ENCODE data around the gene CHMP6. TPM values are rescaled to one million over a fixed set of nuclear protein-coding genes. Genes with fewer than 3 reads are reported as not detected.

Gene CHMP6
- total RNA-seq, 1 donor from 2014 or later, result 29.9 TPM

- Histone ChIP-seq H3K9me3 (no peaks in the 10 kb centered on the region), H3K4me1 (peaks cover 9% of the 10 kb centered on the region), H3K27me3 (peaks cover 9% of the 10 kb centered on the region), H3K4me3 (no peak overlapping the region), H3K27ac (no peak overlapping the region), H3K36me3 (no peaks in the 10 kb centered on the region)
- ATAC-seq (peak; percentile 48), DNase-seq (no peak)
- TF ChIP-seq, protein P1, sequence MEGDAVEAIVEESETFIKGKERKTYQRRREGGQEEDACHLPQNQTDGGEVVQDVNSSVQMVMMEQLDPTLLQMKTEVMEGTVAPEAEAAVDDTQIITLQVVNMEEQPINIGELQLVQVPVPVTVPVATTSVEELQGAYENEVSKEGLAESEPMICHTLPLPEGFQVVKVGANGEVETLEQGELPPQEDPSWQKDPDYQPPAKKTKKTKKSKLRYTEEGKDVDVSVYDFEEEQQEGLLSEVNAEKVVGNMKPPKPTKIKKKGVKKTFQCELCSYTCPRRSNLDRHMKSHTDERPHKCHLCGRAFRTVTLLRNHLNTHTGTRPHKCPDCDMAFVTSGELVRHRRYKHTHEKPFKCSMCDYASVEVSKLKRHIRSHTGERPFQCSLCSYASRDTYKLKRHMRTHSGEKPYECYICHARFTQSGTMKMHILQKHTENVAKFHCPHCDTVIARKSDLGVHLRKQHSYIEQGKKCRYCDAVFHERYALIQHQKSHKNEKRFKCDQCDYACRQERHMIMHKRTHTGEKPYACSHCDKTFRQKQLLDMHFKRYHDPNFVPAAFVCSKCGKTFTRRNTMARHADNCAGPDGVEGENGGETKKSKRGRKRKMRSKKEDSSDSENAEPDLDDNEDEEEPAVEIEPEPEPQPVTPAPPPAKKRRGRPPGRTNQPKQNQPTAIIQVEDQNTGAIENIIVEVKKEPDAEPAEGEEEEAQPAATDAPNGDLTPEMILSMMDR (IDR thresholded peaks at IDR 0.05), result peak; percentile 74
- intact Hi-C loops (cut with DNase I), result loop anchor here (5.0 kb wide), 1 partner anchor 549 kb away; no protein-coding TSS in a partner anchor
These were observed 10.4 kb upstream of the CHMP6 start for GRCh38 chr17:80981062-80981902.

DNA sequence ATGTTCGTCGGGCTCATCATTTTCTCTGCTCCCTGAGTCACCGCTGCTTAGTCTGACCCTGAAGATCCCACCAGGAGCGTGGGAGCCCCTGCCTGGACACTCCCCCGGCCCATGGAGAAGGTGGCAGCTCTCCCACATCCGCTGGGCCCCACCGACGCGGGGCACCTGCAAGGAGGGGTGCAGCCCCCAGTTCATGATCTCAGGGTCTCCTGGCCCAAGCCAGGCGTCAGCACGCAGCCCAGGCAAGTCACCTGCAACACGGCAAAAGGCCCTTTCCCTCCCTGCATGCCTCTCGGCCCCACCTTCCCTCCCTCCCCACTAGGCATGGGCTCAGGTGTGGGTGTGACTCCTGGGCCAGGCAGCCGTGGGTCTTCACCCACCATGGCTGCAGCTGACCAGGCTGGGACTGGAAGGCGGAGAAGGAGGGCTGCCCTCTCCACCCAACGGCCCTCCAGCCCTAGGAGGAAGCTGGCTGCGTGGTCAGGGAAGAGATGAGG, 9.7 kb upstream of the CHMP6 start:
- intact Hi-C loops (cut with DNase I), result loop anchor here (5.0 kb wide), 1 partner anchor 550 kb away; no protein-coding TSS in a partner anchor
- Histone ChIP-seq H3K4me1 (peaks cover 9% of the 10 kb centered on the region), H3K27me3 (peaks cover 9% of the 10 kb centered on the region), H3K36me3 (no peaks in the 10 kb centered on the region), H3K4me3 (no peak overlapping the region), H3K9me3 (no peaks in the 10 kb centered on the region), H3K27ac (no peak overlapping the region)
- DNase-seq, result no peak
- ATAC-seq, result no peak
- TF ChIP-seq, protein P1 (IDR thresholded peaks at IDR 0.05), result no peak

DNA sequence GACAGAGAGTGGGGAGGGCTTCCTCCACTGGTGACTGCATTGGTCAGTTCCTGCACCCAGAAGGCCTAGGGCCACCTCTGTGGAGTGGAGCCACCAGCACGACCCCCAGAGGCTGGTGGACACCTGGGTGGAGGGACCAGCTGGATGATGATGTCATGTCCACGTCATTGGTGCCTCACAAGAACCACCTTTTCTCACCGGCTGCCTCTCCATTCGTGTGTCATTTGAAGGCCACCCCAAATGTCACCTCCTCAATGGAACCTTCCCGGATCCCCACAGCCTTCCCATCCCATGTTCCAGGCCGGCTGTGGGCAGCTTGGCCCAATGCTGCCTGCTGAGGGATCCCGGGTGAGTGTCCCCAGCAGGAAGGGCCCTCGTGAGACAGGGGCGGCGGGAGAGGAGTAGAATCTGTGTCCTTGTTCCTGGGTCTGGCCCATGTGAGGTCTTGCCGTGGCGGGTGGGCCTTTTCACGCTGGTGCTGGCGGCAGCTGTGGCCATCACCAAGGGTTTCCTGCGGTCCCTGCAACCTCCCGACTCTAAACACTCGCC, 9.1 kb upstream of the CHMP6 start:
- no peak for ATAC-seq
- Histone ChIP-seq H3K36me3 (no peaks in the 10 kb centered on the region), H3K9me3 (no peaks in the 10 kb centered on the region), H3K4me3 (no peak overlapping the region), H3K27me3 (peaks cover 9% of the 10 kb centered on the region), H3K4me1 (peaks cover 10% of the 10 kb centered on the region), H3K27ac (no peak overlapping the region)
- TF ChIP-seq, protein P1 (IDR thresholded peaks at IDR 0.05), result no peak
- intact Hi-C loops (cut with DNase I), result loop anchor here (5.0 kb wide), 1 partner anchor 550 kb away; no protein-coding TSS in a partner anchor
- DNase-seq, result no peak

GRCh38 chr17:80983545-80983944, 8.1 kb upstream of the CHMP6 start:
- Histone ChIP-seq H3K4me1 (peaks cover 13% of the 10 kb centered on the region), H3K27me3 (peaks cover 9% of the 10 kb centered on the region), H3K9me3 (no peaks in the 10 kb centered on the region), H3K36me3 (no peaks in the 10 kb centered on the region), H3K27ac (no peak overlapping the region), H3K4me3 (no peak overlapping the region)
- intact Hi-C loops (cut with DNase I), result loop anchor here (5.0 kb wide), 1 partner anchor 551 kb away; no protein-coding TSS in a partner anchor
- ATAC-seq (no peak), DNase-seq (no peak)
- TF ChIP-seq, protein P1 (IDR thresholded peaks at IDR 0.05), result no peak

DNA sequence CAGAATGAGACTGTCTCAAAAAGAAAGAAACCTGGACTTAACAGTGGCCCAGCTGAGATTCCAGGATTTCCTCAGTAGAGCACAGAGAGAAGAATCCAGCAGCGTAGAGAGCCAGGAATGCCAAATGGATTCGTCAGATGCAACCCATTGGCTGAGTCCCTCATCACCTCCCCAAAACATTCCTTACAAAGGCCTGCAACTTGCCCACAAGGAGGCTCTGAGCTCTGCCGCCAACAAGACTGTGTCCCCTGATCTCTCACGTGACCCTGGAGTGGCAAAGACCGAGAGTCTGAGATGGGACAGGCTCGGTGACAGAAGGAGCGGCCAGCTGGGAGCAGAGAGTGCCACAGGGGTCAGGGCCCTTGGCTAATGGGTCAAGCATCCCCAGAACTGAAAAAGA, 6.9 kb upstream of the CHMP6 start:
- peaks cover 20% of the 10 kb centered on the region for H3K4me1 ChIP-seq
- H3K27ac ChIP-seq, result no peak overlapping the region
- intact Hi-C loops (cut with DNase I), result loop anchor here (5.0 kb wide), 1 partner anchor 552 kb away; no protein-coding TSS in a partner anchor
- H3K9me3 ChIP-seq, result no peaks in the 10 kb centered on the region
- no peaks in the 10 kb centered on the region for H3K36me3 ChIP-seq
- no peak overlapping the region for H3K4me3 ChIP-seq
- ATAC-seq, result peak; percentile 52
- DNase-seq, result no peak
- H3K27me3 ChIP-seq, result peaks cover 7% of the 10 kb centered on the region
- TF ChIP-seq, protein P1 (IDR thresholded peaks at IDR 0.05), result peak; percentile 16

Measured in upper lobe of right lung (tissue), 1 donor.